GM21619 (cell line): ENCODE results near the gene SUSD3.

Experiments
- ATAC-seq: cut with Tn5 transposase; IDR thresholded peaks from one replicate; pipeline ENCODE4 v1.9.1; 2021; ENCODE audit not compliant: unreplicated experiment

SUSD3 gene

GRCh38 chr9:93028448-93029006 is 30.0 kb upstream of the SUSD3 start:
- peak; percentile 57 for ATAC-seq

GRCh38 chr9:93030642-93031628 is 27.6 kb upstream of the SUSD3 start:
- no peak for ATAC-seq

- ATAC-seq: no peak
Observed at GRCh38 chr9:93031629-93032430, 26.7 kb upstream of the SUSD3 start.

GRCh38 chr9:93032545-93032944 is 26.0 kb upstream of the SUSD3 start:
- no peak for ATAC-seq

GRCh38 chr9:93033531-93033930 is 25.0 kb upstream of the SUSD3 start:
- no peak for ATAC-seq

- ATAC-seq: no peak
Observed at GRCh38 chr9:93035106-93035660, 23.3 kb upstream of the SUSD3 start.

- ATAC-seq: no peak
Observed at GRCh38 chr9:93035821-93036351, 22.6 kb upstream of the SUSD3 start.

- ATAC-seq: no peak
Observed at GRCh38 chr9:93036887-93037475, 21.5 kb upstream of the SUSD3 start.

GRCh38 chr9:93037476-93037971 is 21.0 kb upstream of the SUSD3 start:
- no peak for ATAC-seq

GRCh38 chr9:93038918-93039317 is 19.6 kb upstream of the SUSD3 start:
- no peak for ATAC-seq

GRCh38 chr9:93039456-93039855 is 19.0 kb upstream of the SUSD3 start:
- ATAC-seq: no peak

GRCh38 chr9:93039976-93040375 is 18.5 kb upstream of the SUSD3 start:
- ATAC-seq: no peak

- ATAC-seq: no peak
Observed at GRCh38 chr9:93040409-93040808, 18.1 kb upstream of the SUSD3 start.

GRCh38 chr9:93041108-93041802 is 17.2 kb upstream of the SUSD3 start:
- ATAC-seq: no peak

GRCh38 chr9:93043122-93043521 is 15.4 kb upstream of the SUSD3 start:
- no peak for ATAC-seq

GRCh38 chr9:93045521-93045920 is 13.0 kb upstream of the SUSD3 start:
- no peak for ATAC-seq

GRCh38 chr9:93048566-93049448 is 9.7 kb upstream of the SUSD3 start:
- no peak for ATAC-seq

GRCh38 chr9:93049491-93049890 is 9.0 kb upstream of the SUSD3 start:
- ATAC-seq: no peak

- no peak for ATAC-seq
Observed at GRCh38 chr9:93050231-93050630, 8.3 kb upstream of the SUSD3 start.
